Upper lobe of left lung (tissue), 6 donors: ENCODE measurements around the gene SFMBT1. TPM values are rescaled to one million over a fixed set of nuclear protein-coding genes. Genes with fewer than 3 reads are reported as not detected.

Source experiments
- ATAC-seq, 2 donors: fragments of 200-7000 bp; cut with Tn5 transposase; one replicate each; pipeline ENCODE4 v1.9.1; 2022; ENCODE audit warnings: mild to moderate bottlenecking in 2 of 2, moderate library complexity in 2 of 2; ENCODE audit not compliant: low FRiP score in 2 of 2
- DNase-seq, 2 donors: peaks; one replicate each; pipeline ENCODE4 v3.0.0-alpha.2; 2019 to 2020
- H3K27ac ChIP-seq, 4 donors: fragments of 200-600 bp; sonication (generic); one replicate each; pipeline ENCODE4 v1.5.1; 2016 to 2019
- H3K27me3 ChIP-seq, 4 donors: fragments of 200-600 bp; sonication (generic); one replicate each; pipeline ENCODE4 v1.5.1; 2017 to 2019
- H3K36me3 ChIP-seq, 4 donors: fragments of 200-600 bp; sonication (generic); one replicate each; pipeline ENCODE4 v1.5.1; 2016 to 2019
- H3K4me1 ChIP-seq, 4 donors: fragments of 200-600 bp; sonication (generic); one replicate each; pipeline ENCODE4 v1.5.1; 2018 to 2019
- H3K4me3 ChIP-seq, 4 donors: fragments of 200-600 bp; sonication (generic); one replicate each; pipeline ENCODE4 v1.5.1; 2017 to 2019; ENCODE audit warnings: mild to moderate bottlenecking in 2 of 4, moderate library complexity in 1 of 4
- H3K9me3 ChIP-seq, 4 donors: fragments of 200-600 bp; sonication (generic); one replicate each; pipeline ENCODE4 v1.5.1; 2018 to 2019
- CTCF ChIP-seq, 6 experiments: fragments of 450-650 bp in 4 of 6; fragments of 200-600 bp in 2 of 6; sonication (generic) in 2 of 6; IDR thresholded peaks; one replicate each; pipeline ENCODE4 v1.5.1; 2016 to 2019; ENCODE audit warnings: antibody characterized with exemption in 6 of 6
- EP300 ChIP-seq, 4 donors: sonication (generic); formaldehyde crosslinking; IDR thresholded peaks; one replicate each; pipeline ENCODE4 v1.5.1; 2017; ENCODE audit warnings: antibody characterized with exemption in 4 of 4, control low read depth in 2 of 4
- POLR2A ChIP-seq, 4 donors: fragments of 450-650 bp; IDR thresholded peaks; one replicate each; pipeline ENCODE4 v1.5.1; 2016 to 2017; ENCODE audit warnings: antibody characterized with exemption in 4 of 4, mild to moderate bottlenecking in 2 of 4
- POLR2AphosphoS5 ChIP-seq, 2 donors: sonication (generic); formaldehyde crosslinking; IDR thresholded peaks; one replicate each; pipeline ENCODE4 v1.5.1; 2017; ENCODE audit warnings: antibody characterized with exemption in 2 of 2
- WGBS, 2 donors: methylation state at CpG; one replicate each; pipeline ENCODE4 v1.1.5; 2017 to 2018; 5-methylcytosine and 5-hydroxymethylcytosine counted together
- total RNA-seq, 6 donors: library from RNA; depleted of rRNA in 4 of 6; stranded (reverse); fragments of >200 nt in 4 of 6; gene quantifications; one replicate each; pipeline versions ENCODE4 v1.1.0 to v1.2.1, GENCODE V29; 2016 to 2021
- donor health status: DM: no; HTN: no; CAD: no; lungs with moderate emphysema.
- donor health status: DM: no; HTN: yes; CAD: no; lungs with severe emphysema.

SFMBT1 gene
- total RNA-seq, 6 donors from 2014 or later, result 12.8 to 69.9 (median 32.9) TPM

GRCh38 chr3:52874160-52874701 is 171.6 kb downstream of the SFMBT1 start:
- Histone ChIP-seq H3K27ac (no peak overlapping the region), H3K9me3 (no peaks in the 10 kb centered on the region), H3K4me3 (no peak overlapping the region), H3K36me3 (no peaks in the 10 kb centered on the region), H3K27me3 (no peaks in the 10 kb centered on the region), H3K4me1 (peaks cover 0 to 37% (median 7%) of the 10 kb centered on the region in 4 donors)
- no peak for ATAC-seq
- DNase-seq, result no peak
- TF ChIP-seq CTCF (IDR thresholded peaks at IDR 0.05) (no peak), POLR2A (IDR thresholded peaks at IDR 0.05) (no peak), POLR2AphosphoS5 (IDR thresholded peaks at IDR 0.05) (no peak), EP300 (IDR thresholded peaks at IDR 0.05) (no peak)
- WGBS, 2 donors, result 68 to 71% methylated on average over 5 of the region's 5 CpGs

DNA sequence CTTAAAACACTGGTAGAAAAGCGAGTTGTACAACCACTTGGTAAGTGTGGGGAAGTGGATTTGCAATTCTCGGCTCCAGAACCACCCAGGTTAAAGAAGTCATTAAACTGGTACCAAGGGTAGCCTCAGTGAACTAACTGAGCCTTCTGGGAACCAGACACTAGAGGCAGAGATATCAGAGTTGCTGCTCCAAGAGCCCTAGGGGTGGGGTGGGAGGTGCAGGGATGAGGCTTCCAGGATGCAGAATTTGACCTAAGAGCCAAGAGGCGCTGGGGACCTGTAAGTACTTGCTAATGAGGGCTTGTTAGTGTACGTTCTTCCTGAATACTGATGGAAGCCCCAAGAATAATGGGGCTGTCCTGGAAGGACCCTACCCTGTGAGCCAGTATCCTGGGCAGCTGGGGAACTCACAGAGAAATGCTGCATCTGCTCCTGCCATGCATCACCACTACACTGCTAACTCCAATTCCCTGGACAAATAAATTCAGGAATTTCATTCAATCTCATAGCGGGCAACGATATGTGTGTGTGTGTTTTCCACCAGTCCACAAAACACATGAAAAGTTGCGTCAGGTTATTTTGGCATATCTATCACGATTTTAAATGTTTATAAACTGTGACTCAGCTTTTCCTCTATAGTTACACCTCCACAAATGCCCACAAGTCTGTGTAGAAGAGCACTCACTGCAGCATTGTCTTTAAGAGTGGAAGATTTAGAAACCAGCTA is 172.3 kb downstream of the SFMBT1 start:
- Histone ChIP-seq H3K9me3 (no peaks in the 10 kb centered on the region), H3K27me3 (no peaks in the 10 kb centered on the region), H3K4me3 (no peak overlapping the region), H3K27ac (no peak overlapping the region), H3K4me1 (peaks cover 0 to 37% (median 7%) of the 10 kb centered on the region in 4 donors), H3K36me3 (no peaks in the 10 kb centered on the region)
- no peak for DNase-seq
- no peak for ATAC-seq
- TF ChIP-seq EP300 (IDR thresholded peaks at IDR 0.05), result no peak
- no peak for TF ChIP-seq POLR2A (IDR thresholded peaks at IDR 0.05)
- no peak for TF ChIP-seq CTCF (IDR thresholded peaks at IDR 0.05)
- no peak for TF ChIP-seq POLR2AphosphoS5 (IDR thresholded peaks at IDR 0.05)
- 57 to 69% methylated on average over 8 of the region's 8 CpGs for WGBS, 2 donors

GRCh38 chr3:52872245-52872644 is 173.6 kb downstream of the SFMBT1 start:
- Histone ChIP-seq H3K36me3 (no peaks in the 10 kb centered on the region), H3K27ac (no peak overlapping the region), H3K4me3 (no peak overlapping the region), H3K4me1 (peaks cover 0 to 37% (median 7%) of the 10 kb centered on the region in 4 donors), H3K9me3 (no peaks in the 10 kb centered on the region), H3K27me3 (no peaks in the 10 kb centered on the region)
- no peak for ATAC-seq
- TF ChIP-seq CTCF (IDR thresholded peaks at IDR 0.05), result no peak
- TF ChIP-seq POLR2AphosphoS5 (IDR thresholded peaks at IDR 0.05), result no peak
- no peak for TF ChIP-seq EP300 (IDR thresholded peaks at IDR 0.05)
- TF ChIP-seq POLR2A (IDR thresholded peaks at IDR 0.05), result no peak
- no peak for DNase-seq
- WGBS, 2 donors, result 77 to 84% methylated on average over 3 of the region's 3 CpGs

DNA sequence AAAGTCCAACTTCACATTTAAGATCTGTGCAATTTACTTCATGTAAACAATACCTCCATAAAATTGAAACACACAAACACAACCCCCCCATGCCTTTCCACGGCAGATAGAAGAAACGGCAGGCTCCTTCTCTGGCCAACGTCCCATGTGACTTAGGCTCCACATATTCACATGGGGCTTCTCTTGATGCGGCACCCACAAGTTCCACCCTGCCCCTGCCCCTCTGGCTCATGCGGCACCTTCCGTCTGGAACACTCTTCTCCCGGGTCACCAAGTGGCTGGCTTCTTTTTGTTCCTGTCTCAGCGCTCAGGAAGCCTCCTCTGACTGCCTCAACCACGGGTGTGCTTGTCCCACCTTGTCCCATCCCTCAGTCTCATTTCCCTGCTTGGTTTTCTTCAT is 174.1 kb downstream of the SFMBT1 start:
- DNase-seq, result no peak
- H3K4me3 ChIP-seq, result no peak overlapping the region
- H3K4me1 ChIP-seq, result peaks cover 0 to 37% (median 7%) of the 10 kb centered on the region in 4 donors
- no peak overlapping the region for H3K27ac ChIP-seq
- no peak for ATAC-seq
- WGBS, 2 donors, result 82 to 88% methylated on average over 9 of the region's 9 CpGs
- TF ChIP-seq POLR2AphosphoS5 (IDR thresholded peaks at IDR 0.05), result no peak
- TF ChIP-seq CTCF (IDR thresholded peaks at IDR 0.05), result no peak
- no peak for TF ChIP-seq EP300 (IDR thresholded peaks at IDR 0.05)
- TF ChIP-seq POLR2A (IDR thresholded peaks at IDR 0.05), result no peak
- H3K9me3 ChIP-seq, result no peaks in the 10 kb centered on the region
- no peaks in the 10 kb centered on the region for H3K36me3 ChIP-seq
- no peaks in the 10 kb centered on the region for H3K27me3 ChIP-seq
